Activated CD4-positive, alpha-beta T cell treated with anti-CD3 and anti-CD28 coated beads, Interleukin-2, amount 50 U/mL, for 24 hours (primary cell): ENCODE data around the gene NKPD1.
A peak's percentile ranks its signal among the peaks of the same experiment; 100 is the strongest.

Experiments
- DNase-seq, 2 donors: peaks; one replicate each; pipeline ENCODE4 v3.0.0-alpha.2; 2020; ENCODE audit warnings: low read depth in 1 of 2, low spot score in 1 of 2

NKPD1 gene

GRCh38 chr19:45156751-45157150 lies 4.0 kb downstream of the NKPD1 start:
- DNase-seq = no peak

- DNase-seq = no peak
Measured at GRCh38 chr19:45156011-45156630, 4.7 kb downstream of the NKPD1 start.

- no peak for DNase-seq
Measured at GRCh38 chr19:45154064-45154827, 6.5 kb downstream of the NKPD1 start.

GRCh38 chr19:45153339-45154063 lies 7.3 kb downstream of the NKPD1 start:
- peak in 1 of 2 donors; percentile 24 for DNase-seq

- no peak for DNase-seq
Measured at GRCh38 chr19:45152504-45153338, 8.1 kb downstream of the NKPD1 start.

GRCh38 chr19:45151821-45152503 lies 8.8 kb downstream of the NKPD1 start:
- DNase-seq = no peak

- DNase-seq = no peak
Measured at GRCh38 chr19:45151320-45151719, 9.5 kb downstream of the NKPD1 start.

GRCh38 chr19:45150751-45151281 lies 10.0 kb downstream of the NKPD1 start:
- no peak for DNase-seq

- no peak for DNase-seq
Measured at GRCh38 chr19:45150180-45150579, 10.6 kb downstream of the NKPD1 start.

GRCh38 chr19:45149129-45149528 lies 11.7 kb downstream of the NKPD1 start:
- no peak for DNase-seq

GRCh38 chr19:45147835-45148676 lies 12.7 kb downstream of the NKPD1 start:
- no peak for DNase-seq

GRCh38 chr19:45146741-45147205 lies 14.0 kb downstream of the NKPD1 start:
- DNase-seq = no peak

- DNase-seq = no peak
Measured at GRCh38 chr19:45146251-45146650, 14.5 kb downstream of the NKPD1 start.

- DNase-seq = no peak
Measured at GRCh38 chr19:45145270-45146189, 15.3 kb downstream of the NKPD1 start.

GRCh38 chr19:45144431-45145269 lies 16.1 kb downstream of the NKPD1 start:
- DNase-seq = no peak

- DNase-seq = no peak
Measured at GRCh38 chr19:45142726-45143110, 18.1 kb downstream of the NKPD1 start.

GRCh38 chr19:45142016-45142725 lies 18.6 kb downstream of the NKPD1 start:
- DNase-seq = no peak
